NOMO-1 treated with dmso at 0.1 percent for 144 hours (cell line): ENCODE data around the gene DBX2.
"Not testable (repeated sequence)": the region's sequence is repeated elsewhere in the genome, so short reads cannot be mapped to it uniquely, and the experiment has no call there.

Source experiments
- DNase-seq: peaks from one replicate; lab custom pipeline; 2025; ENCODE audit not compliant: unreplicated experiment; lab: John Stamatoyannopoulos, UW

The DBX2 gene

DNA sequence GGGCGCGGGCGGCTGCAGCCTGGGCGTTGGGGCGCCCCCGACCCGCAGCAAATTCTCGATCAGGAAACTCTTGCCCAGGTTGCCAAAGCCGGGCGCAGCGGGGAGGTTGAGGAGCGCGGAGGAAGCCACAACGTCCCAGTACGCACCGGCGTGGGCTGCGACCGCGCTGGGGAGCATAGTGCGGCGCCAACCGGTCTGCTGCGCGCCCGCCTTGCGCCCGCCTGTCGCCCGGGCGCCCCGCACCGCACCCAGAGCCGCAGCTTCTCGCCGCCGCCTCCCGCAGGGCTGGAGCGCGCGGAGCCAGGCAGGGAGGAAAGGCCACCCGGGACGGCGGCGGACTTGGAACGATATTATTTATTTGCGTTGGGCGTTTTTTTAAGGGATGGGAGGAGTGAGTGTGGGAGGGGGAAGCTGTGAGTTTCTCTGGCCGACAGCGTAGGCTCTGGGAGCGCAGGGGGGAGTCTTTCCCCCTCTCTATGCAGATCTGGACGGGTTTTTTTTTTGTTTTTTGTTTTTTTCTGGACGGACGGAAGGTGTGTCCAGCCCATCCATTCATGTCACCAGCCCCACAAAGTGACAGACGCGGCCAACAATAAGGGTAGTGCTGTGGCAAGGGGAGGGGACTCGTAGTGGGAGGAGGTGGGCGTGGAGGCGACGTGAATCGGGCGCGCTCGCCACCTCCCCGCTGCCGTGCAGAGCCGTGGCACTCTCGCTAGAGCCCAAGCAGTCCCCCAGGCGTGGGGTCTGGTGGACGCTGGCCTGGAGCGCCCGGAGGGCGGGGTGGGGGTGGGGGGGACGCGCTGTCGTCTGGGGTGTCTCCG lies at the start of gene DBX2:
Gene DBX2, minus strand, starts transcription at position 349 of the 821 bp plus-strand sequence. Its CDS starts 172 bp downstream, at position 177.
- DNase-seq: no peak

DNA sequence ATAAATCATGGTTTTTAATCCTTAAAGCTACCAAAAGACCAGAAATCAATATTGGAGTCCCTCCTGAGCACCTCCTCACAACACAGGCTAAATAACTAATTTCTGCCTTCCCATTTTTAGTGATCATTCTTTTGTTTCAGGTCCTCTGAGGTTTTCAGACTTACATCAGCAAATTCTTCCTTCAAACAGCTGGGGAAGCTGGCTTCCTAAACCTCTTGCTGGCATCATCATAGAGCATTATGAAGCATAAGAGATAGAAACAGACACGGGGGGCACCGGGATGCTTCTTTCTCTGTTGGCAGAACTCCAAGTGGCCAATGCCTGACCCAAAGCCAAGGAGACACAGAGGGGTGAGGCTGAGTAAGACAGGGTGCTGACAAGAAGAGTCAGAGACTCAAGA lies 47.9 kb upstream of the DBX2 start:
- DNase-seq: no peak

DNA sequence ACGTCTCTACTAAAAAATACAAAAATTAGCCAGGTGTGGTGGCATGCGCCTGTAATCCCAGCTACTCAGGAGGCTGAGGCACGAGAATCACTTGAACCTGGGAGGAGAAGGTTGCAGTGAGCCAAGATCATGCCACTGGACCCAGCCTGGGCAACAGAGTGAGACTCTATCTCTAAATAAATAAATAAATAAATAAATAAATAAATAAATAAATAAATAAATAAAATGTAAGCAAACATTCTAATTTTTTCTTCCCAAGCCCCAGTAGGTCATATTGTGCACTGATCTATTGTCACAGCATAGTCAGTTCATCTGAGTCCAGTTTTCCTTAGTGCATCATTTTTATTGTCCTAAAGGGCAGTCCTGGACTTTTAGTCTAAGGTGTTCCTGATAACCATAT lies 44.5 kb upstream of the DBX2 start:
- not testable (repeated sequence) for DNase-seq

DNA sequence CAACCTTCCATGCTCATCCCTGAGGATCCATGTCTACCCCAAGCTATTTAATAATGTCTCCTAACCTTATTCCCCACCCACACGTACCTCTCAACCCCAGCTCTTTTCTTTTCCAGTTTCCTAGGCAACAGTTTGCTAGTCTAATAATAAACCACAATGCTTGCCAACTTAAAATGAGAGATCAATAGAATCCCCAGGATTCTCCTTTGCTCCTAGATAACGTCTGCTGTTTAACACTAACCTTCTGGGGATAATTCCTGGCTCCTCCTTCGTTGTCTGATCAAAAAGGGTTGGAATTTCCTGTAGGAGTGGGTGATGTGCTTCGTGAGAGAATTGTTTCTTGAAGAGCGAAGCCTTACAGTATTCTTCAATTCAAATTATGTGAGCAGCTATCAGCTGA lies 42.2 kb upstream of the DBX2 start:
- DNase-seq: no peak

DNA sequence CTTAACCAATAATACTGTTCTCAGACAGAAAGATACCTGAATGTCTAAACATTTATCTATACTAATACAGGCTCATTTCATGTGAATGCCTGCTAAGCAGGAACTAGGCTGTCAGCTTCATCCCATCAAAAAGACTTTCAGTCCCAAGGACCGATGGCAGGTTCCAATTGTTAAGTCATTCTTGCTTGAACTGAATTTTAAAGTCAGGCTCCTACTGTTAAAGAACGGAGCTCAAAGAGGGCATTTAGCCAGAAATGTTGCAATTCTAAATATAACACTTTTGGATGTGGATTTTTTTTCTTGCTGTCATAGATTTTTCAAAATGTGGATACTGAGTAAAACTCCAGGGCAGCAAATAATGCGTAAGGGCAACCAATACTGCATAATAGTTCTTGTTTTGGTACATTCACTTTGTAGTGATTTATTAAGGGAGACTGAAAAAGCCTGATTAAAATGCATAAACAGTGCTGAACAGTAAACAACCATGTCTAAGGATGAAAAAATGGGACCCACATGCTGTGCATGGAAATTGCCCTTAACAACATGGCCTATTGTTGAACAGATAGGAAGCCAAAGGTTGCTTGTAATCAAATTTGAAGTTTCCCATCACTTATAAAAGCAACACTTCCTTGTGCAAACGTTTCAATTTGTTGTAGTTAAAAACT lies 38.6 kb upstream of the DBX2 start:
- no peak for DNase-seq

DNA sequence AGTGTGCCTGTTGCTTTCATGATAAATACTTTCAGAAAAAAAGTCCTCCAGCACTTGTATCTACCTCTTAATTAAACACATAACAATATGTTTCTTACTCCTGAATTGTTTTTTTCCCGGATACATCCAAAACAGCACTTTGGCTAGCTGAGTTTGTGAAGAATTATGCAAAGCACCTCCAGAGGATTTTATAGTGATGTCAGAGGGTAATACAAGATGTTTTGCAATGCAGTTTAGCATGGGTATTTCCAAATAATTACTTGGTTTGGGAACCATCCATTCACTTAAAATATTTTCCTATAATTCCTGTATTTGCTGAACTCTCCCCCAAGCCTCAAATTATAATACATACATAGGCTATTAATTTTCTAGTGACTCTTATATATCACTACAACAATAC lies 37.7 kb upstream of the DBX2 start:
- no peak for DNase-seq

DNA sequence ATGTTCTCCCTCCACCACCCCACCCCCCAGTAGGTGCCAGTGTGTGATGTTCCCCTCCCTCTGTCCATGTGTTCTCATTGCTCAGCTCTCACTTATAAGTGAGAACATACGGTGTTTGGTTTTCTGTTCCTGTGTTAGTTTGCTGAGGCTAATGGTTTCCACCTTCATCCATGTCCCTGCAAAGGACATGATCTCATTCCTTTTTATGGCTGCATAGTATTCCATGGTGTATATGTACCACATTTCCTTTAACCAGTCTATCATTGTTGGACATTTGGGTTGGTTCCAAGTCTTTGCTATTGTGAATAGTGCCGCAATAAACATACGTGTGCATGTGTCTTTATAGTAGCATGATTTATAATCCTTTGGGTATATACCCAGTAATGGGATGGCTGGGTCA lies 33.3 kb upstream of the DBX2 start:
- DNase-seq: not testable (repeated sequence)

DNA sequence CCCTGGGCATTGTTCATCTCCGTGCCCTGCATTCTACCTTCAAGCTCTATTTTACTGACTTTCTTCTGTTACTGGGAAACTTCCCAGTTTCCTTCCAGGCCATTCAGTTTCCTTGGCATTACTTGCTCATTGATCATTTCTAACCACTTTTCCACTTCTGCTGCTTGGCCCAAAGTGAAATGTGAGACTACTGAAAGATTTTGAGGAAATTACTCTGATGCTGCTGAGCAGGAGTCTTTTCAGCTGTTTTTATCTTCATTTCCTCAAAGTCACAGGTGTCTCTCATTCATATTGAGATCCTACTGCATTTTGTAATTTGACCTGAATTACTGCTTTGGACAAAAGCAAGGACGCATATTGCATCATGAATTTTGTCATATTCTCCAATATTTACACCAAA lies 26.4 kb upstream of the DBX2 start:
- DNase-seq: no peak

DNA sequence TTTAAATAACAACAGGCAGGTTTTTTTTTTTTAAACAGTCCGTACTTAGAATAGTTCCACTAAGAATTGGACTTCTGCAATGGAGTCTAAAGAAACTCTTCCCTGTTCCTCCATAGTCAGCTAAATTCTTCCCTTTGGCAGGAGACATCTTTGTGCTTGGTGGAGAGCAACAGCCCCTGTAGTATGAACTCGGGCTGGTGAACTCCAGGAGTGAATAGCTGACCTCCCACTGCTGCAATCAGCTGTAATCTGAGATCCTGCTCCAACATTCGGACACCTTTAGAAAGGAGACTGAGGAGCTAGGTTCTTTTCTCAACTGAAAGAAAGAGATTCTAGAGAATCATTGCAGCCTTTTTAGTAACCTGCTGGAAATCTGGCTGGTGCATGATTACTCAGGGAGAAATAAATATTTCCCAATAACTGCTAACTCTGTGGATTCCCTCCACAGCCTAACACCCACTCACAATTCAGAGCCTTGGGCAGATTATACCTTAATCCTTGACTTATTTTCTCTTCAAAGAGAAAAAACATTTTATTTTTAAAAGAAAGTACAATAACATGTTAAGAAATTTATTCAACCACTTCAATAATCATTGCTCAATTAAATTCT lies 25.6 kb upstream of the DBX2 start:
- DNase-seq: no peak

DNA sequence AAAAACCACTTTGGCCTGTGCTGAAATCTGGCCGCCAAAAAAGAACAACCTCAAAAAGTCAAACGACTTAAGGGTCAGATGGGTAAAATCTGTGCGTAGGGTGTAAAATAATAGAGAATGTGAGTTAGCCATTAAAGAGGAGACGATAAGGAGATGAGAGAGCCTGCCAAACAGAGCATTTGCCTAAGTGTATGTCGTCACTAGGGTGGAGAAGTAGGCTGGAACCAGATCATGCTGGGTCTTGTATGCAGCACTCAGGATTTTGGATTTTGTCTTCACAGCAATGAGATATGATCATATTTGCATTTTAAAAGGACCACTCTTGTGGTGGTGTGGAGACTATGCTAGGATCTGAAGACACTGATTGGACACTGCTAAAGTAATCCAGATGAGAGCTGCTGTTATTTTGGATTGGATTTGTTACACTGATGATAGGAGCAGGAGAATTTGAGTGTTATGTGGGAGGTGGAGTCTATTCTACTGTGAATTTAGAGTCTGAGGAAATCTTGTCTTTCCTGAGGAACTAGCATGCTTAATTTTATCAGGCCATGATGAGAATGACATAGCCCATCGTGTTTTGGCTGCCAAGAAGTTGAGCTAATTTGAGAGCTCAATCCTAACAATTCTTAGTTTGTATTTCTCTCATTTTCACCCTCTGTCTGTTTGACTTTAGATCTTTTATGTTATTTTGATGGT lies 24.8 kb upstream of the DBX2 start:
- no peak for DNase-seq

DNA sequence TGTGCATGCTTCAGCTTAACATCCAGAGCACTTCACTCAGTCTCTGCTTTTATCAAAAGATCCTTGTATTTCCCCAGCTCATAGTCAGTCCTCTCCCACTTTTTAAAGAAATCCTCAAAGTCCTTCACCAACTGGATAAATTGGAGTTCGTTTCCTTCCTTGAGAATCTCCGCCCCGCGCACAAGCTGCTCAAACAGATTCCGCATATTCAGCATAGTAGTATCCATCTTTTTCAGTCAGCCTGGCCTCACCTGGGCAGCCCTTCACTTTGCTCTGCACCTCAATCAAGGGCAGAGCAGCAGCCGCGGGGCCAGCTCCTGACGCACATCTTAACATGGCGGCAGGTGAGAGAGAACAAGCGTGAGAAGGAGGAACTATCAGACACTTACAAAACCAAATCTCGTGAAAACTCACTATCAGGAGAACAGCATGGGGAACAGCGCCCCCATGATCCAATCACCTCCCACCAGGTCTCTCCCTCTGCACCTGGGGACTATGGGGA lies 14.3 kb upstream of the DBX2 start:
- no peak for DNase-seq

DNA sequence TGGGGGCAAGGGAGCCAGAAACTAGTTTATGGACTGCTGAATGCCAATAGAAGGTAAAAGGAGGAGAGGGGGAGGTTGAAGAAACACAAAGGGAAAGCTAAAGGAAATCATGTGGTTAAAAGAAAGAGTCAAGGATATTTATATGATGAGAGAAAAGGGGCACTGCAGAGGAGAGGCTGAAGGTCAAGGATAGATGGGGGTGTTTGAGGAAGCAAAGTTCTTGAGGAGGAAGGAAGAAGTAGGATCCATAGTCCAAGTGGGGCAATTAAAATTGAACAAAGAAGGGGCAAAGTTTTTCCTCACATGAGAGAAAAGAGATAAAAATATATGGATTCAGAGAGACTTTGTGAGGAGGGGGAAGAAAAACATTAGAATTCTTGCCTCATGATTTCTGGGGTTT lies 10.1 kb upstream of the DBX2 start:
- DNase-seq: no peak

DNA sequence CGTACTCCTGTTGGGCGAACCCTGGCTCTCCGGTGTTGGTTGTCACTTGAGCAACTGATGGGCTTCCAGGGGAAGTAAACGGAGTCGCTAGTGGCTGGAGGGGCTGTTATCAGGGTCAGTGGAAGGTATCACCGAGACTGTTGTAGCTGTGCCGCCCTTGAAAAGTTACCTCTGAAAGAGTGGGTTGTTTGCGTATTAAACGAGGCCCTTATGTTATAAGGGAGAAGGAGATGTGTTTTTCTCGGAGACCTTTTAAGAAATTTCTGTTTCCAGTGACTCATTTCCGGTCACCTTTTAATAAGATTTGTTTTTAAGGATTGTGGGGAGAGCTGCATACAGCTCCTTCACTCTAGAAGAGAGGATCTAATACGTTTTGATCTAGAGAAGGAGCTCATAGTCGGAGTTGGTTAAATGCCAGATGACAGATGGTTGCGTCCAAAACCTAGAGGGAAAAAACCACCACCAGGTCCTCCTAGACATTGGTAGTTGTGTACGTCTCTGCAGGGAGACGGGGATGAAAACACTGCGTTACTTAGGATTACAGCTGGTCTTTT lies 750 bp upstream of the DBX2 start:
- no peak for DNase-seq

DNA sequence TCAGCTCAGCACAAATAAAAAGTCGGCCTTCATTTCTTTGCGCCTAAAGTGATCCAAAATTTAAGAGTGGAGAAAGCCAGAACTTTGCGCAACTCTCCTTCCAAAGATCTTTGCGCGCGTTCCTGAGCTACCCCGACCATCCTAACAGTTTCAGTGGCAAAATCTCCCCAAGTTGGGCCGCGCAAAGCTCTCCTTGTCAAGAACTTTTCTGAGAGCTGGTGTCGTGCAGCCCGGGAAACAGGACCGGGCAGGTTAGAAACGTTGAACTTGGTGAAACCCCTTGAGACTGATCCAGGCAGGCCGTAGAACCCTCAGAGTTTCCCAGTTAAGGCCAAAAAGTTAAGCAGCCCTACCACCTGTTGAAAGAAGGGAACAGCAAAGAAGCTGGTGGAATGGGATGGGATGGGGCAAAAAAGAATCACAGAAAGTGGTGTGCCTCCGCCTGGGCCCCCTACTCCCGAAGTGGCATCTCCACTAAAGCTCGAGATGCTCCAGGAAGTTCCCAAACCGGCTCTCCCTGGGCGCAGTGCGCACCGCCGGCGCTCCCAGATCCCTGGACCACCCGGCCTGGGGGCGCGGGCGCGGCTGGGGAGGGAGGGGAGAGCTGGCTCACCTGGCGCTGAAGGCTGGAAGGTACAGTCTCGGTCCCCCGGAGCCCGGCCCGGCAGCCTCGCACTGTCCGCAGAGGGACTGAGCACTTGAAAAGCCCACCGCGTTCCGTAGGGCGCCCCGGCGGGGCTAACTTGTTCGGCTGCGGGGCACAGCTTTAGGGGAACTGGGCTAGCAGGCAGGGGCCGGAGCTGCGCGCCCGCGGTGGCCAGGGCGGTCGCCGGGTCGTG lies 768 bp downstream of the DBX2 start:
- DNase-seq: no peak

DNA sequence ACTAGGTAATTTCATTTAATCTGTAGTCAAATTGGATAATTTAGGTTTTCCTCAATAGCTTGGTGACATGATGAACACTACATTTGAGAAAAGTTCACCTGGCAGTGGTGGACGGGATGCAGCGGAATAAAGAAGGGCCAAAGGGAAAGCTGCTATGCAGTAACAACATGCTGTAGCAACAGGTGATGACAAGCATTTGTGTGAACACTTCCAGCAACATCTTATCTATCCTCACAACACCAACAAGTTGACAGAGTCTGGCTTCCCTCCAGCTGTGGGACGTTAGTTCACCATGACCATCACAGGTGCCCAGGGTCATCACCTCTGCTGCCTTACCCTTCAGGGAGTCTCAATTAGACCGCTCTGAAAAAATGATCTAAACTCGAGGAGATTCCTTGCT lies 8.3 kb downstream of the DBX2 start:
- DNase-seq: no peak

DNA sequence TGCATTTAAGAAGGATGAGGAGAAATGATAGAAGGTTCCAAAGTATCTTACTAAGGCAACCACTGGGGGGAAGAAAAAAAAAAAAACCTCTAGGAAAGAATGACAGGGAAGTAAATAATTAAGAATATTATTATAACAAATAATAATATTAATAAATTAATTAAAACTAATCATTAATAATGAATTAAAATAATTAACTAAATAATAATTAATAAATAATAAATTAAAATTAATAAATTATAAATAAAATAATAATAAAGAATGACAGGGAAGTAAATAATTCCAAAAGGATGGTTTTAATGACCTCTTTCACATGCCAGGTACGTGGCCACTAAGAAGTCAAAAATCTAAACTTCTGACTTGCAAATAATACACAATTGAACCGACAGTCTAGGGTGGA lies 9.9 kb downstream of the DBX2 start:
- no peak for DNase-seq

DNA sequence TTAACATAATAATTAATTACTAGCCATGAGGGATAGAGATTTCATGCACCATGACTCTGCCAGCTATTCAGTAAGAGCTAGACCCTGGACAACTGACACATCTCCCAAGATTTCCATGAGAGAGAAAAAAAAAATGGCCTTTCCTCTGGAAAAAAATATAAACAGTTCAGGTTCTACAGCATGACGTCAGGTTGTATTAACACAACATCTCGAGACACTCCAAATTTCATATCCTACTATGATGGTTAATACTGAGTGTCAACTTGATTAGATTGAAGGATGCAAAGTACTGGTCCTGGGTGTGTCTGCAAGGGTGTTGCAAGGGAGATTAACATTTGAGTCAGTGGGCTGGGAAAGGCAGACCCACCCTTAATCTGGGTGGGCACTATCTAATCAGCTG lies 11.1 kb downstream of the DBX2 start:
- no peak for DNase-seq

DNA sequence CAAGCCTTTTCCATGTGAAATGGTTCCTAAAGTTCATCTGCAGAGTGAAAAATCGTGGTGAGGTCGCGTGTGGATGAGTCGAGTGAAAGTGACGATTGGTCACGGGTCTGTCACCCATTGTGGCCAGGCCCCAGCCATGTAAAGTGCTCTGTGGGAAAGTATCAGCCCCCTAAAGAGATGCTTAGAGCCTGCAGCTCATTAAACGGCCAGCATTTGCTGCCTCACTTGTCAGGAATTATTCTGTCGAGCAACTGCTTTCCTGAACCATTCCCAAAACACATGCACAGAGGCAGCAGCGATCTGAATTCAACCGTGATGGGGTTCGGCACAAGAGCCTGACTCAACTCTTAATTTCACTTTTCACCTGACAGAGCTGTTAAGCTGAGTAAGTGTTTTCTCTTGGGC lies 16.0 kb downstream of the DBX2 start:
- no peak for DNase-seq

DNA sequence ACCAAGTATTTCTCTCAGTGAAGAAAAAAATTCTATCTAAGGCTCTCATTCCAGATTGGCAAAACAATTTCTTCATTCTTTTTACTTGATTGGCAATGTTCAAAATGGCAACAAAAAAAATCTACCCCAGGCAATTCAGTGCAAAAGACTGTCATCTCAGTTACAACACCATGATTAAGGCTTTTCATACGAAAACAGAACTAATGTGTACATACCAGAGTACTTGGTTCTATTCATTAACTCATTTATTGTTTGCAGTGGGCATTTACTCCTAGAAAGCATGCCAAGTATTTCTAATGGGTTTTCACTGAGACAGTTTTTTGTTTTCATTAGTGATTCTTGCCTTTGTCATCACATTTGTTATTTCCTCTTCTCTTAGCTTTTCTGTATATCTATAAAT lies 33.0 kb downstream of the DBX2 start:
- no peak for DNase-seq

DNA sequence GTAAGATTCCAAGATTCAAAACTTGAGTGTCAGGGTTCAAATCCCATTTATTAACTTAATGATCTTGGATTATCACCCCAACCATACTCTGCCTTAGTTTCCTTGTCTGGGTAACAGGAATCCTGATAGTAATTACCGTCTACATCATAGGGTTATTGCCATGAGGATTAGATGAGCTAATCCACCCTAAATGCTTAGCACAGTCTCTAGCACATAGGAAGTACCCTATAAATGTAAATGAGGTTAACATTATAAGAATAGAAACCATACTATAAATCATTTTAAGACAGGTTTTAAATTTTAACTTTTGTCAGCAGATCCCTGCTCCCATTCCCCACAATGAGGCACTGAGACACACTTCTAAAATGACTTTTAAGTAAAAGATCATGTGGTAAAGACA lies 36.5 kb downstream of the DBX2 start:
- DNase-seq: no peak
